Body of pancreas (tissue), 4 donors: ENCODE data around the gene OSBPL9.

Source experiments
- POLR2A ChIP-seq, 3 donors: fragments of 450-650 bp; IDR thresholded peaks; one replicate each; pipeline ENCODE4 v1.6.1; 2016; ENCODE audit warnings: antibody characterized with exemption in 3 of 3, mild to moderate bottlenecking in 2 of 3
- TF ChIP-seq, protein P1 (sequence below), 7 experiments: fragments of 450-650 bp in 4 of 7; fragments of 200-600 bp in 3 of 7; sonication (generic) in 3 of 7; IDR thresholded peaks; one replicate each; pipeline ENCODE4 v1.5.1; 2016 to 2019; ENCODE audit warnings: antibody characterized with exemption in 7 of 7

DNA sequence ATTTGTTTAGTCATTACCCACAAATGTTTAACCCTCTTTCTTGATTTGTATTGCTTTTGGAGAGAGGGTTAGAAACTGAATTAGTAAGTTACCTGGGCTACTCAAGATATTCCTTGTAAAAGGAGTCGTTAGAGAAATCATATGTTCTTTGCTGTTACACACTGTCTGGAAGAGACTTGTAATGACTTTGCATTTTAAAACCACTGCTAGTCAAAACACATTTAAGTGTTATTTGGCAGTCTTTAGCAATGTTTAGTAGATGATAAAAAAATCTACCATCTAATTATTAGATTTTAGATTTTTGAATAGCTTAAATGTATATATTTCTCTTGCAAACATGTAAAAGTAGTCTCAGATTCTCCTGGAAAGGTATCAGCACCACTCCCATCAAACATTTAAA lies 6.6 kb downstream of the OSBPL9 start:
- TF ChIP-seq, protein P1, sequence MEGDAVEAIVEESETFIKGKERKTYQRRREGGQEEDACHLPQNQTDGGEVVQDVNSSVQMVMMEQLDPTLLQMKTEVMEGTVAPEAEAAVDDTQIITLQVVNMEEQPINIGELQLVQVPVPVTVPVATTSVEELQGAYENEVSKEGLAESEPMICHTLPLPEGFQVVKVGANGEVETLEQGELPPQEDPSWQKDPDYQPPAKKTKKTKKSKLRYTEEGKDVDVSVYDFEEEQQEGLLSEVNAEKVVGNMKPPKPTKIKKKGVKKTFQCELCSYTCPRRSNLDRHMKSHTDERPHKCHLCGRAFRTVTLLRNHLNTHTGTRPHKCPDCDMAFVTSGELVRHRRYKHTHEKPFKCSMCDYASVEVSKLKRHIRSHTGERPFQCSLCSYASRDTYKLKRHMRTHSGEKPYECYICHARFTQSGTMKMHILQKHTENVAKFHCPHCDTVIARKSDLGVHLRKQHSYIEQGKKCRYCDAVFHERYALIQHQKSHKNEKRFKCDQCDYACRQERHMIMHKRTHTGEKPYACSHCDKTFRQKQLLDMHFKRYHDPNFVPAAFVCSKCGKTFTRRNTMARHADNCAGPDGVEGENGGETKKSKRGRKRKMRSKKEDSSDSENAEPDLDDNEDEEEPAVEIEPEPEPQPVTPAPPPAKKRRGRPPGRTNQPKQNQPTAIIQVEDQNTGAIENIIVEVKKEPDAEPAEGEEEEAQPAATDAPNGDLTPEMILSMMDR (IDR thresholded peaks at IDR 0.05): no peak
- no peak for TF ChIP-seq POLR2A (IDR thresholded peaks at IDR 0.05)
